CD4-positive, alpha-beta T cell treated with Interleukin-6 at 100 ng/mL for 8 hours (primary cell): ENCODE data around the gene AQP3.
"Not testable (repeated sequence)": the region's sequence is repeated elsewhere in the genome, so short reads cannot be mapped to it uniquely, and the experiment has no call there.

Source experiments
- DNase-seq: peaks from one replicate; pipeline ENCODE4 v3.0.0-alpha.2; 2020; ENCODE audit warnings: mixed read lengths, low spot score

The AQP3 gene

DNA sequence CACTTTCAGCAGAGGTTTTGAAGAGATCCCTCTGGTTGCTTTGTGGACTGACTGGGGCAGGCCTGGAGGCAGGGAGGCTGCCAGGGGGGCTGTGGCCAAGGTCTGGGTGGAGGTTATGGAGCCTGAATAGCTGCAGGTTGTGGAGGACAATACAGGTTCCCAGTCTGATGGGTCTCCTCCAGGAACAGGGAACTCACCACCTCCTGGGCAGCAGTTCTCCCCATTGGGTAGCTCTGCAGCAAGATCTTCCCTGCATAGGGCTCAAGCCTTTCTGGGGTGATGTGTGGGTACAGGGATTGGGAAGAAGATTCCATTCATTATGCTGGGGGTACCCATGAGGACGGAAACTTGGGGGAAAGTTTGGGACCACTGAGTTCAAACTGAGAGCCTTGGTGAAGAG is 6.8 kb downstream of the AQP3 start:
- no peak for DNase-seq

DNA sequence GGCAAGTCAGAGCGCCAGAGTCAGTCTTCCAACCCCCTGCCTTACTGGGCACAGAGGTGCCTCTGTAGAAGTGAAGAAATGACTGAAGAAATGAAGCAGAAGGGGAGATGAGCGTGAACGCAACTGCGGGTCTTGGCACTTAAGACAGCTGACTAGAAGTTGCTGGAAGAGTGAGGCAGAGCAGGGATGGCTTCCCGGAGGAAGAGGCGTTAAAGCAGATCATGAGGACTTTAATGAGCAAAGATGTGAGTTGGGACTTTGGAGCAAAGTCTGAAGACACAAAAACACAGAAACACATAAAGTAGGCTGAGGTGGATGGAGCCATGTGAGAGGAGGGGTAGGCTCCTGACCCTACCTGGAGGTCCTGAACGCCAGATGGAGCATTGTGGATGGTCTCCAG is 7.2 kb downstream of the AQP3 start:
- no peak for DNase-seq

DNA sequence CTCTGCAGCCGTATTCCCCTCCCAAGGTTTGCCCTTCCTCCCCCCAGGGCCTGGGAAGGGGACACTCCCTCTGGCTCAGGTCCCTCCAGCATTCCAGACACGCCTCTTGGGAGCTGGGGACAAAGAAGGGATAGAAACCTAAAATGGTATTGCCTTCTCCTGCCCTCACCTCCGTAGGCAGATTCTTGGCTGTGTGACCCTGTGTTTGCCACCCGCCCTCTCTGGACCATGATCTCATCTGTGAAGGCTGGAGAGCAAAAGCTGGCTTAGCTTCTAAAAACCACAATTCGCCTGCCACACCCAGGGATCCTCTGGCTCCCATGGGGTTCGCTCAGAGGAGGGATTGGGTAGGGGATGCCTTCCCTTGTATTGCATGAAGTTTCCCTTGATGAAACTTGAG is 7.7 kb downstream of the AQP3 start:
- DNase-seq, result no peak

- no peak for DNase-seq
Measured at GRCh38 chr9:33438926-33439680, 8.3 kb downstream of the AQP3 start.

- no peak for DNase-seq
Measured at GRCh38 chr9:33437898-33438297, 9.5 kb downstream of the AQP3 start.

GRCh38 chr9:33437205-33437604 is 10.2 kb downstream of the AQP3 start:
- no peak for DNase-seq

- DNase-seq, result no peak
Measured at GRCh38 chr9:33436445-33436844, 10.9 kb downstream of the AQP3 start.

DNA sequence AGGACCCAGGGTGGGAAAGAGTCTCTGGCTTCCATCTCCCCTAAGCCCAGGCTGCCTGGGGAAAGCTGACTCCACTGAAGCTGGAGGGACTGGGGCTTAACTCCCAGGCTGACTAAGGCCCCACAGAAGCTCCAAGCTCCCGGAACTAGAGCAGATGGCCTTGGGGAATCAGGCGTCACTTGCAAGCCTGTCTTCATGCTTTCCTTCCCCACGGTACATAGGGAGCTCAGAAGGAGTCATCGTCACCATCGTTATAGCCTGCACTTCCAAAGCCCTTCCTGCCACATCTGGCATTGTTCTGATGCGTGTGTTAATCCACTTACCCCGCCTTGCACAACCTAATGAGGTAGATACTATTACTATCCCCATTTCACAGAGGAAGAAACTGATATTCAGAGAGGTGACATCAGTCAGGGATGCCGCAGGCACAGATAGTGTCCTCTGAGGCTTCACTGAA is 11.5 kb downstream of the AQP3 start:
- no peak for DNase-seq

GRCh38 chr9:33434317-33435105 is 12.9 kb downstream of the AQP3 start:
- no peak for DNase-seq

DNA sequence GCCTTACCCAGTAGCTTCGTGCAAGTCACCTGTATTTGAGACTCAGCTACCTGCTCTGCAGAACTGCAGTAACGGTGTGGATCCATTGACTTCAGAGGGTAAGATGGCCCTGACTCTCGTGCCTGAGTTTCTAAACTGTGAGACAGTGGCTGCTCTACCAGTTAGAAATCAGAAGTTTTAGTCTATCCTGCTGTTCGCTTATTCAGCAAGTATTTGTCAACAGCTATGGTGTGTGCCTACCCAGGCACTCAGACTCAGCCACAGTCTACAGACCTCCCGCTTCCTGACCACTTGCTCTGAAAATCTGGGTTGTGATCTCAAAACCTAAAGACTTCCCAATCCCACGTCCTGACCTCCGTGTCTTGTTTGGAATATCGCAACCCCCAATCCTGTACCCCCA is 13.5 kb downstream of the AQP3 start:
- DNase-seq, result no peak

DNA sequence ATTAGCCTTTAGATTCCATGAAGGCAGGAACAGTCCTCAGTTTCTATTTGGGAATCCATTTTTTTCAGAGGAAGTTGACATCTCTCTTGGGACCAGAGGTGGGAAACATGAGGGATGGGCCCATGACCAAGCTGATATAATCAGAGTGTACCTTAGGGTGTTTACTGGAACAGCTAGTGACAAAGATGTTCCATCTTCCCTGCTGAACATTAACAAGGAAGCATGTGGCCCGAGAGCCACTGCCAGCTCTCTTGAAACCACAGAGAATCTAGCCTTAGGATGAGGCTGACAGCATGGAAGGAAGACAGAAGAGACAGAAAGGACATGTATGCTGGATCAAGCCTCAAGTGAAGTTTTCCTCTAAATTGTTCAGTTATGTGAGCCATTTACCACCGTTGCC is 16.0 kb downstream of the AQP3 start:
- DNase-seq, result no peak

DNA sequence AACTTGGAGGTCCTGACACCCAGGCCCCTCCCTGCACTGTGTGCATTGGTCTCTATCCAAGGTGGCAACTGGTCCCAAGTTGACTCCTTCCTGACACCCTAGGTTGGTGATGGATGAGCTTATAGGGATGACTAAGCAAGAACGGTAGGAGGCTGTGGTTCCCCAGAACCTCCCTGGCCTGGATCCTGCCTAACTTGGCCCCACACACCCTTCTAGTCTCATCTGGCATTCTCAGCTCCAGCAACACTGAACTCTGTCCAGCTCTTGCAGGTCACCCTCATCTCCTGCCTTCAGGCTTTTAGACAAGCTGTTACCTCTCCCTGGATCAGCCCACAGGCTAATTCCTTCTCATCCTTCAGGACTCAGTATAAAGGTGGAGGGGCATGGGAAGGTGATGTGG is 16.5 kb downstream of the AQP3 start:
- no peak for DNase-seq

DNA sequence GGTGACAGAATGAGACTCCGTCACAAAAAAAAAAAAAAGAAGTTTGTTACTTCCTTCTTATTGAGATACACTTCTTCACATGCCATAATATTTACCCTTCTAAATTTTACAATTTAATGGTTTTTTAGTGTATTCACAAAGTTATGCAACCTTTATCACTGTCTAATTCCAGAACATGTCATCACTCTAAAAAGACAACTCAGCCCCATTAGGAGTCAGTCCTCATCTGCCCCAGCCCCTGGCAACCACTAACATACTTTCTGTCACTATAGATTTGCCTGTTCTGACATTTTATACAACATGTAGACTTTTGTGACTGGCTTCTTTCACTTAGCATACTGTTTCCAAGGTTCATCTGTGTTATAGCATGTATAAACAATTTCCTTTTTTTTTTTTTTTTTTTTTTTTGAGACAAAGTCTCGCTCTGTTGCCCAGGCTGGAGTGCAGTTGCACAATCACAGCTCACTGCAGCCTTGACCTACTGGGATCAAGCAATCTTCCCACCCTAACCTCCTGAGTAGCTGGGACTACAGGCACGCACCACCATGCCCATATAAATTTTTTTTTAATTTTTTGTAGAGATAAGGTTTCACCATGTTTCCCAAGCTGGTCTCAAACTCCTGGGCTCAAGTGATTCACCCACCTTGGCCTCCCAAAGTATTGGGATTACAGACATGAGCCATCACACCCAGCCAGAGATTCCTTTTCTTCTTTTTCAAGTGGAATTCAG is 18.0 kb downstream of the AQP3 start:
- no peak for DNase-seq

- peak; percentile 31 for DNase-seq
Measured at GRCh38 chr9:33426843-33427293, 20.5 kb downstream of the AQP3 start.

GRCh38 chr9:33425128-33425533 is 22.3 kb downstream of the AQP3 start:
- DNase-seq, result no peak

DNA sequence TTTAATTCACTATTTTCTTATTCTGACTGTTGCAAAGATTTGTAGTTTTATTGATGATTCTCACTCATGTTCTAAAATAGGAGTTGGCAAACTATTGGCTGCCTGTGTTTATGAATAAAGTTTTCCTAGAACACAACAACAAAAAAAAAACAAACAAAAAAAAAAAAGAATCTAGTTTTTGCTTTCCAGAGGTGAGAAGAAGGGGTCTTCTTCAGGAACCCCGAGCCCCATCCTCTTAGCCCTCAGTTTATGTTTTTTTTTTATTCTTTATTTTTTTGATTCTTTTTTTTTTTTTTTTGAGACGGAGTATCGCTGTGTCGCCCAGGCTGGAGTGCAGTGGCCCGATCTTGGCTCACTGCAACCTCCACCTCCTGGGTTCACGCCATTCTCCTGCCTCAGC is 22.9 kb downstream of the AQP3 start:
- not testable (repeated sequence) for DNase-seq

DNA sequence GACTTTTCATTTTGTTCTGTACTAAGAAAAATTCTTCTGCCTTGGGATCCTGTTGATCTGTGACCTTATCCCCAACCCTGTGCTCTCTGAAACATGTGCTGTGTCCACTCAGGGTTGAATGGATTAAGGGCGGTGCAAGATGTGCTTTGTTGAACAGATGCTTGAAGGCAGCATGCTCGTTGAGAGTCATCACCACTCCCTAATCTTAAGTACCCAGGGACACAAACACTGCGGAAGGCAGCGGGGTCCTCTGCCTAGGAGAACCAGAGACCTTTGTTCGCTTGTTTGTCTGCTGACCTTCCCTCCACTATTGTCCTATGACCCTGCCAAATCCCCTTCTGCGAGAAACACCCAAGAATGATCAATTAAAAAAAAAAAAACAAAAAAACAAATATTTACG is 23.4 kb downstream of the AQP3 start:
- not testable (repeated sequence) for DNase-seq

- no peak for DNase-seq
Measured at GRCh38 chr9:33419708-33420303, 27.6 kb downstream of the AQP3 start.

GRCh38 chr9:33418090-33418489 is 29.3 kb downstream of the AQP3 start:
- no peak for DNase-seq

- DNase-seq, result peak; percentile 65
Measured at GRCh38 chr9:33416996-33417395, 30.4 kb downstream of the AQP3 start.

- peak; percentile 93 for DNase-seq
Measured at GRCh38 chr9:33415501-33416038, 31.8 kb downstream of the AQP3 start.
